GM18861 (cell line): ENCODE results near the gene CDH20.

Experiments
- ATAC-seq: cut with Tn5 transposase; IDR thresholded peaks from one replicate; pipeline ENCODE4 v1.9.1; 2021; ENCODE audit not compliant: unreplicated experiment

The CDH20 gene

GRCh38 chr18:61528961-61529360 is 195.7 kb downstream of the CDH20 start:
- ATAC-seq = no peak

DNA sequence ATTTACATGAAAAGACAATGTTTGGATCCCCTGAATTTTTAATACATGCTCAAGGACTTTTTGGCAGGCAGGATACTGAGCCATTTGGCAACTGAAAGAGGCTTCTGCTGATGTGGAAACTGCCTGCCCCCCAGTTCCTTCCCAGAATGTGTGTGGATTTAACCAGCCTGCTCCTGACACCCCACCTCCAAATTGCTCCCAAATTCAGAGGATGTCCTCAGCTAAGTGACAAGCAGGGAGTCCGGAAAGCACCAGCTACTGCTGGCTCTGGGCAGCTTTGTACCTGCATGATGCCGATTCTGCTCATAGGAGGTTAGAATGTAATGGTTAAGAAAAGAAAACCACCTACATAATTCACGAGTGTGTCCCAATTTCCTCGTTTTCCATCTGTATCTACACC is 197.5 kb downstream of the CDH20 start:
- no peak for ATAC-seq

DNA sequence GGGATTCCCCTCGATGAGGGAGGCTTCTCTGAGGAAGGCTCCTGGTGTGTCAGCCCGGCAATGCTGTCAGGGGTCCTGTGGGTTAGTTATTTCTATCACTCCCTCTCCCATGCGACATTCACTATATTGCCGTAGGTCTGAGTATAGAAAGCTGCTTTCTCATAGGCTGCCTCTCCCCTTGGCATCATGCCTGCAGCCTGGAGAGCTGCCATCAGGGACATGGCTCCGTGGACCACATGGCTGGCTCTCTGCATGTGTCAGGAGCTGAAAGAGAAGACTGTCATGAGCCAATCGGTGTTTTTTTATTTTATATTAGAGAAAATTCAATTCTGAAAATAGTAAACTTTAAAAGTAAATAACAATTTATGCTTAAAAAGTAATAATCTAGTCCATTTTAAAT is 198.0 kb downstream of the CDH20 start:
- no peak for ATAC-seq

- ATAC-seq = no peak
Observed at GRCh38 chr18:61531891-61532290, 198.7 kb downstream of the CDH20 start.

DNA sequence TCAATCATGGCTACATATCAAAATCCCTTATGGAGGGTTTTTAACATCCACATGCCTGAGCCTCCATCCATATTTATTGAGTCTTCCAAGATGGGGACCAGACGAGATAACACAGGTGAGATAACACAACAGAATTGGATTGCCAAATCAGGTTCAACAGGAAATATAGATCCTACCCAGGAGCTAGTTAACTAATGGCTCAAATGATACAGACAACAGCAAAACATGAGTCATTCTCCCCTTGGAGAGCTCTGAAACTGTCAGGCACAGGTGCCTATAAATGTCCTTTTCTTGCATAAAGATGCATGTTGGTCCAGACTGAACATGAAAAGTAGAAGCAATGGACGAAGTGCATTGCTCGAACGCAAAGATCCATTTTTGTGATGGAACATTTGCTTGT is 202.2 kb downstream of the CDH20 start:
- ATAC-seq = no peak

GRCh38 chr18:61541673-61542072 is 208.4 kb downstream of the CDH20 start:
- ATAC-seq = no peak

DNA sequence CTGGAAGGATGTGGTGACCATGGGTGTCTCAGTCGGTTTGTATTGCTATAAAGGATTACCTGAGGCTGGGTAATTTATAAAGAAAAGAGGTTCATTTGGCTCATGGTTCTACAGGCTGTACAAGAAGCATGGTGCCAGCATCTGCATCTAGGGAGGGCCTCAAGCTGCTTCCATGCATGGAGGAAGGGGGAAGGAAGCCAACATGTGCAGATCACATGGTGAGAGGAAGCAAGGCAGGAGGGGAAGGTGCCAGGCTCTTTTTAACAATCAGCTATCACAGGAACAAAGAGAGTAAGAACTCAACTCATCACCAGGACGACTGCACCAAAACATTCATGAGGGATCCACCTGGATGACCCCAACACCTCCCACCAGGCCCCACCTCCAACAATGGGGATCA is 209.4 kb downstream of the CDH20 start:
- ATAC-seq = no peak

GRCh38 chr18:61543518-61543917 is 210.3 kb downstream of the CDH20 start:
- no peak for ATAC-seq

DNA sequence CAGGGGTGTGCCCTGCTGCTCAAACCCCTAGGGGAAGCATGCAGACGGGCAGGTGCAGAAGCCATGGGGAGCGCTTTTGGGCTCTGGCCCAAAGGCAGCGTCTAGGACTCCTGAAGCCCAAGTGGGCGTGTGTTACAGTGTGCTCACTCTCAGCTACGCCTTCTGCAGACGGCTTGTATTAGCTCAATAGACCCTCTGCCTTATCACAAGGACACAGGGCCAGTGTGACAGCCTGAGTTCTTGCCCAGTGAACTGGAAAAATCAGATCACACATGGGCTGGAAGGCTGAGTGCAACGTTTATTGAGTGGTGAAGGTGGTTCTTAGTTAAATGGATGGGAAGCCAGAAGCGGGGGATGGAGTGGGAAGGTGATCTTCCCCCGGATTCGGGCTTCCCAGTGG is 210.9 kb downstream of the CDH20 start:
- ATAC-seq = no peak

- ATAC-seq = no peak
Observed at GRCh38 chr18:61545281-61546245, 212.3 kb downstream of the CDH20 start.

- ATAC-seq = no peak
Observed at GRCh38 chr18:61546590-61546989, 213.4 kb downstream of the CDH20 start.

GRCh38 chr18:61549416-61549815 is 216.2 kb downstream of the CDH20 start:
- no peak for ATAC-seq

- no peak for ATAC-seq
Observed at GRCh38 chr18:61549889-61550288, 216.7 kb downstream of the CDH20 start.

- peak; percentile 72 for ATAC-seq
Observed at GRCh38 chr18:61551586-61551985, 218.4 kb downstream of the CDH20 start.

DNA sequence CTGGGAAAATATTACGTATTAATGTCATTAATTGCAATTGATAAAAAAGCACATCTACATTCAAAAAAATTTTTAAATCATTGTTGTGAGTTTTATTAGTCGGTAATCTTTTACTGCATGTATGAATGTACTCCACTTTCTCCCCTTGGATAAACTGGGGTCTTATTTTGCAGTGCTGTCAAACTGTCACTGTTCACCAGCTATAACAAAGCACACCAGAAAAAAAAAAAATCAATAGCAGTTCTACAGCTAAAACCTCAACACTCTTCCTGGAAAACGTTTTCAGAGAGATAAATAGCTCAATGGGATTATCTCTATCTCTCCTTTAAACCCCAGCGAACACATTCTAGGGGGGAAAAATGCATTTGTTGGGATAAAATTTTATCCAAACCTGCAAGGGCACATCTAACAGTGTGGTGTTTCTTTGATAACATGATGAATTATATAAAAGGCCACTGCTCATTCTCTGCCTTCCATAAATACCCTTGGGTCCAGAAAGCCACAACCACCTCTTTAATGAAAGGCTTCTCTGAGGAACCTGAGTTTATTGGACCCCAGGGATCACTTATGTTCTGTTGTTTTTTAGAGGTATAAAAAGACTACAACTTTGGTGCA is 219.9 kb downstream of the CDH20 start:
- ATAC-seq = no peak

- ATAC-seq = no peak
Observed at GRCh38 chr18:61554117-61554776, 221.0 kb downstream of the CDH20 start.

DNA sequence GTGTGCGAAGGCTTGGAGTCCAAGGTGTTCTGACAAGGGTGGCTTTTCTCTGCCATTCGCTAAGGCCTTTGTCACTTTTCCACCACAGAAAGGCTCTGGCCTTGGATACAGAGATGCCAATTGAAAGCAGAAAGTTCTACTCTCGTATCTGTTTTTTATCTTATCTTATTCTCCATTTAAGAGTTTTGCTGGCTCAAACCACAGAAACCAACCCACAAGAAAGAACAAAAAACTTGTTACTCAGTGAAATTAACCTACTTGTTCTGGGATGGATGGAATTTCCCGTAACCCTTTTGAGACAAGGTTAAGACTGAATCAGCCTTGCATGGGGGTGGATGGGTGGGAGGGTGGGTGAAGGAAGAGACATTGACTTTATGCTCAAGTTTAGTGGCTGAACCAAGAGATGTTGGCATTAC is 221.7 kb downstream of the CDH20 start:
- ATAC-seq = no peak

DNA sequence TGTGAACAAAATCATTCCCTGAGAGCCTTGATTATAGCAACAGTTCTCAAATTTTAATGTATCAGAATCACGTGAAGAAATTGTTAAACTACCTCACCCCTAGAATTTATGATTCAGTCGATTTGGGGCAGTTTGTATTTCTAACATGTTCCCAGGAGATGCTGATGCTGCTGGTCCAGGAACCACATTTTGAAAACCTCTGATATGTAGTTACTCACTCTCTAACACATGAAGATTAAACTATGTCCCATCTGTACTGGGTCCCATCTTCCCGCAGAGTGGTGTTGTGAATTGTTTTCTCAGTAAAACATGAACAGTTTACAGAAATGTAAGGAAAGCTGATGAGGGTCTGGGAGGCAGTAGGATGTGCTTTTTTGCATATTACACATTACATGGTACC is 223.1 kb downstream of the CDH20 start:
- no peak for ATAC-seq

- ATAC-seq = no peak
Observed at GRCh38 chr18:61556862-61557261, 223.6 kb downstream of the CDH20 start.

GRCh38 chr18:61569176-61569892 is 236.1 kb downstream of the CDH20 start:
- no peak for ATAC-seq

DNA sequence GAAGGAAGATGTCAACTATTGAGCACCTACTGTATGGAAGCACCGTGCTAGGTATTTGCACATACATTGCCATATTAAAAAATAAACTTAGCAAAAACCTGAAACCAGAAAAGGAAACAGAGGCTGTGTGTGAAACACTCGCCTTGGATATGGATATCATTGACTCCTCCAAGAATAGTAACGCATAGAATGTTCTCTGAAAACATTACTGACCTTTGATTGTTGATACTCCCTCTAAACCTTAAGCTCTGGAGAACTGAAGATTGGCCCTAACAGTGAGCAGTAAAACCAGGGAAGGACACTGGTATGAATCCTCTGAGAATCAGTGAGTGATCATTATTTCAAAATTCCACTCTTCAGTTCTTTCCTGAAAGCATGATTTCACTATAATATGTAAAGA is 236.8 kb downstream of the CDH20 start:
- no peak for ATAC-seq
